ENCODE data around the gene FLNA. TPM values are rescaled to one million over a fixed set of nuclear protein-coding genes. Genes with fewer than 3 reads are reported as not detected.

The FLNA gene
- total RNA-seq, 4 donors from 2014 or later = 23.9 to 128 (median 88.9) TPM

- DNase-seq (no peak), ATAC-seq (no peak)
- TF ChIP-seq POLR2A (IDR thresholded peaks at IDR 0.05) = no peak
- TF ChIP-seq, protein P1, sequence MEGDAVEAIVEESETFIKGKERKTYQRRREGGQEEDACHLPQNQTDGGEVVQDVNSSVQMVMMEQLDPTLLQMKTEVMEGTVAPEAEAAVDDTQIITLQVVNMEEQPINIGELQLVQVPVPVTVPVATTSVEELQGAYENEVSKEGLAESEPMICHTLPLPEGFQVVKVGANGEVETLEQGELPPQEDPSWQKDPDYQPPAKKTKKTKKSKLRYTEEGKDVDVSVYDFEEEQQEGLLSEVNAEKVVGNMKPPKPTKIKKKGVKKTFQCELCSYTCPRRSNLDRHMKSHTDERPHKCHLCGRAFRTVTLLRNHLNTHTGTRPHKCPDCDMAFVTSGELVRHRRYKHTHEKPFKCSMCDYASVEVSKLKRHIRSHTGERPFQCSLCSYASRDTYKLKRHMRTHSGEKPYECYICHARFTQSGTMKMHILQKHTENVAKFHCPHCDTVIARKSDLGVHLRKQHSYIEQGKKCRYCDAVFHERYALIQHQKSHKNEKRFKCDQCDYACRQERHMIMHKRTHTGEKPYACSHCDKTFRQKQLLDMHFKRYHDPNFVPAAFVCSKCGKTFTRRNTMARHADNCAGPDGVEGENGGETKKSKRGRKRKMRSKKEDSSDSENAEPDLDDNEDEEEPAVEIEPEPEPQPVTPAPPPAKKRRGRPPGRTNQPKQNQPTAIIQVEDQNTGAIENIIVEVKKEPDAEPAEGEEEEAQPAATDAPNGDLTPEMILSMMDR (IDR thresholded peaks at IDR 0.05 in 4 of 5, conservative IDR thresholded peaks at IDR 0.05 in 1 of 5) = no peak
- no peak overlapping the region for H3K27ac ChIP-seq
- no peaks in the 10 kb centered on the region for H3K36me3 ChIP-seq
- no peaks in the 10 kb centered on the region for H3K4me1 ChIP-seq
- no peaks in the 10 kb centered on the region for H3K27me3 ChIP-seq
- in situ Hi-C loops (cut with MboI; ENCODE audit: low sequenced_read_pairs in 4 of 4) = no loop called here
- no peak overlapping the region for H3K4me3 ChIP-seq
- no peaks in the 10 kb centered on the region for H3K9me3 ChIP-seq
- intact Hi-C loops (cut with DNase I; ENCODE audit: low total_unique reads) = no loop called here
These were observed 40.6 kb downstream of the FLNA start for GRCh38 chrX:154333837-154334271.

DNA sequence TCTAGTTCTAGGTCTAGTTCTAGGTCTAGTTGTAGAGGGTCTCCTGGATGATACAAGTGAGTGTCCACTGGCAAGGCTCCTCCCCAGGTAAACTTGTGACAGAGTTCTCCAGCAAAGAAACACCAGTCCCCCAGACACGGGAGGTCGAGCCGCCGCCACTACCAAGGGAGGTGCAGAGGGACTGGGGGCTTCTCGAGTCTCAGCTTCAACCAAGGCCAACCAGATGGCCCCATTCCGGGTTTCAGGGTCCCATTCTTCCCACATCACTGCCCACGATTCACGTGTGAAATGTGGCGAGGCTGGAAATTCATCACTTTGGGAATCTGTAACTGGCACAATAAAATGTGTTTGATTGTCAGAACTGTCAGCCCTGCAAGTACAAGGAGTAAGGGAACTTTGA lies 41.3 kb downstream of the FLNA start:
- peaks cover 0 to under 1% of the 10 kb centered on the region in 2 donors for H3K4me1 ChIP-seq
- H3K27ac ChIP-seq = no peak overlapping the region
- no peak overlapping the region for H3K4me3 ChIP-seq
- intact Hi-C loops (cut with DNase I; ENCODE audit: low total_unique reads) (no loop called here), in situ Hi-C loops (cut with MboI; ENCODE audit: low sequenced_read_pairs in 4 of 4) (no loop called here)
- no peaks in the 10 kb centered on the region for H3K27me3 ChIP-seq
- no peak for ATAC-seq
- TF ChIP-seq, protein P1 (IDR thresholded peaks at IDR 0.05 in 4 of 5, conservative IDR thresholded peaks at IDR 0.05 in 1 of 5) = no peak
- no peak for TF ChIP-seq POLR2A (IDR thresholded peaks at IDR 0.05)
- H3K36me3 ChIP-seq = no peaks in the 10 kb centered on the region
- DNase-seq = no peak
- no peaks in the 10 kb centered on the region for H3K9me3 ChIP-seq

GRCh38 chrX:154332561-154332960 lies 41.9 kb downstream of the FLNA start:
- H3K36me3 ChIP-seq = no peaks in the 10 kb centered on the region
- ATAC-seq (no peak), DNase-seq (no peak)
- in situ Hi-C loops (cut with MboI; ENCODE audit: low sequenced_read_pairs in 4 of 4) = no loop called here
- no peaks in the 10 kb centered on the region for H3K9me3 ChIP-seq
- TF ChIP-seq POLR2A (IDR thresholded peaks at IDR 0.05) = no peak
- TF ChIP-seq, protein P1 (IDR thresholded peaks at IDR 0.05 in 4 of 5, conservative IDR thresholded peaks at IDR 0.05 in 1 of 5) = no peak
- no peak overlapping the region for H3K27ac ChIP-seq
- no peak overlapping the region for H3K4me3 ChIP-seq
- peaks cover 5 to 6% of the 10 kb centered on the region in 2 donors for H3K4me1 ChIP-seq
- no peaks in the 10 kb centered on the region for H3K27me3 ChIP-seq
- intact Hi-C loops (cut with DNase I; ENCODE audit: low total_unique reads) = no loop called here

- TF ChIP-seq POLR2A (IDR thresholded peaks at IDR 0.05) = no peak
- TF ChIP-seq, protein P1 (IDR thresholded peaks at IDR 0.05 in 4 of 5, conservative IDR thresholded peaks at IDR 0.05 in 1 of 5) = no peak
- ATAC-seq (no peak), DNase-seq (no peak)
- Histone ChIP-seq H3K4me1 (peaks cover 7 to 10% of the 10 kb centered on the region in 2 donors), H3K36me3 (no peaks in the 10 kb centered on the region), H3K4me3 (no peak overlapping the region), H3K27ac (no peak overlapping the region), H3K27me3 (no peaks in the 10 kb centered on the region), H3K9me3 (no peaks in the 10 kb centered on the region)
- intact Hi-C loops (cut with DNase I; ENCODE audit: low total_unique reads) (no loop called here), in situ Hi-C loops (cut with MboI; ENCODE audit: low sequenced_read_pairs in 4 of 4) (no loop called here)
These were observed 45.1 kb downstream of the FLNA start for GRCh38 chrX:154329294-154329693.

DNA sequence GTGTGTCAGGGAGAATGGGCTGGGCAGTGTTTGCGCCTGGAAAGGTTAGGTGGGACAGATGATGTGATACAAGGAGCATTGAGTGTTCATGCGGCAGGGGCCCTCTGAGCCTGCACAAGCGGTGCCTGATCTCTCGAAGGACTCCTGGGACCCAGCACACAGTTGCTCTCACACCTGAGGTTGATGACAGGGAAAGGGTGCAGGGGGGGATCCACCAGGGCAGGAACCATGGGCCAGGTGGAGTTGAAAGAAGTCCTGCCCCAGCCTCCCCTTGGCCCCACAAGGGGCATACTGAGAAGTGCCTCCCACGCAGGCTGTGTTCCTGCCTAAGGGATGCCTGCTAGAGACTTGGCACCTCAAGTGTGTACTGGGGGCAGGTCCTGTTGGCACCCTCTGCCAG lies 45.8 kb downstream of the FLNA start:
- no peak for TF ChIP-seq POLR2A (IDR thresholded peaks at IDR 0.05)
- TF ChIP-seq, protein P1 (IDR thresholded peaks at IDR 0.05 in 4 of 5, conservative IDR thresholded peaks at IDR 0.05 in 1 of 5) = no peak
- Histone ChIP-seq H3K4me1 (peaks cover 7 to 10% of the 10 kb centered on the region in 2 donors), H3K4me3 (no peak overlapping the region), H3K27ac (no peak overlapping the region), H3K36me3 (no peaks in the 10 kb centered on the region), H3K27me3 (no peaks in the 10 kb centered on the region), H3K9me3 (no peaks in the 10 kb centered on the region)
- no peak for ATAC-seq
- no peak for DNase-seq
- in situ Hi-C loops (cut with MboI; ENCODE audit: low sequenced_read_pairs in 4 of 4) = no loop called here
- intact Hi-C loops (cut with DNase I; ENCODE audit: low total_unique reads) = no loop called here
